GM18526 (cell line): ENCODE results near the gene ERC2.

ENCODE experiments used
- POLR2A ChIP-seq: IDR thresholded peaks from 3 replicates; pipeline ENCODE4 v1.6.1; 2011; ENCODE audit not compliant: insufficient read length; ENCODE audit errors: extremely low read depth

The ERC2 gene

DNA sequence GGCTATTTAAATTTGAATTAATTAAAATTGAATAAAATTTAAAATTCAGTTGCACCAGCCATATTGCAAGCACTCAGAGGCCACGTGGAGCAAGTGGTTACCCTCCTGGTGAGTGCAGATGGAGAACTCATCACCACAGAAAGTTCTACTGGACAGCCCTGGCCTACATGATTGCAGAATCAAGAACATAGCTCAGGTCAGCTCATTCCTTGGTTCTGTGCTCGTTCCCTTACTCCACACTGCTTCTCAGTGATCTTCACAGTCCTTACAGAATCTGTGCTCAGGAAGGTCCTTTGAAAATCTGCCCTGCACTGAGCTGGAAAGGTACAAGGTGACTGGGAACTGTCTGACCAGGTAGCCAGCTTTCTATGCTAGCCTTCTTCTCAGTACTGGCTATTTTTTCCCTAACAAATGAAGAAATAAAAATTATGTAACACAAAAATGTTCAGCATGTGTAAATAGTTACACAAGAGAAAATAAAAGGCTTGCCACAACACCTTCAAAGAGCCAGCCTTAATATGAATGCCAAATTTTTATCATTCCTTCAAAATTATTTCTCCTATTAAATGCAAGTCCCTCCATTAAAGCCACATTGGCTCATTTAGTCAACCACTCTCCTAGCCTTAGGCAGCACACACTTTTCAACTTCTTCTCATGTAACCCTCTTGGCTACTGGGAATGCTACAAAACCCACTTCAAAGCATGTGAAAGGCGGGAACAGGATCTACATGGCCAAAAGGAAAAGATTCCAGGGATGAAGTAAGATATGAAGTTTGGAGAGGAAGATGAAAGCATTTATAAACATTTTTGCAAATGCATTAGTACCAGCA lies 654.8 kb downstream of the ERC2 start:
- no peak for TF ChIP-seq POLR2A

DNA sequence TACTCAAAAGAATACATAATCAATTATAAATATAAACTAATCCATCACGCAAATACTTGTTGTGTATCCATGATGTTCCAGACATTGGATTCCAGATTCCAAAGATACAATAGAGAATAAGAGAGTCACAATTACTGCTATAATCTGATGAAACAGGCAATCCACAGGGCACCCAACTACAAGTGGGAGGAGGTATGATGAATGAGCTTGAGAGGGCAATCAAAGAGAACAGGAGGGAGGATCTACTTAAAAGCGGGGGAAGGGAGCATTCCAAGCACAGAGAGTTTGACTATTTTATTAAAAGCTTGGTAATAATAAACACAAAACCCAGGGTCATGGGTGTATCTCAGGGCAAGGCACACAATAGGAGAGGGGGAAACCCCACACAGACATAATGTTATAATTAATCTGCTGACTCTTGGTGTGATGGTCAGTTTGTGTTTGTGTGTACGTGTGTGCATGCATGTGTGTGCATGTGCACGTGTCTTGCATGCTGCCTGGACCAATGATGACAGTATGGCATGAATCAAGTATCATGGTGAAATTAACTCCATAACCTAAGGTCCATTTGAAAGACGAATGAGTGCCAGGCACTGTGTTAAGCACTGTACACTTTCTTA lies 655.8 kb downstream of the ERC2 start:
- no peak for TF ChIP-seq POLR2A

DNA sequence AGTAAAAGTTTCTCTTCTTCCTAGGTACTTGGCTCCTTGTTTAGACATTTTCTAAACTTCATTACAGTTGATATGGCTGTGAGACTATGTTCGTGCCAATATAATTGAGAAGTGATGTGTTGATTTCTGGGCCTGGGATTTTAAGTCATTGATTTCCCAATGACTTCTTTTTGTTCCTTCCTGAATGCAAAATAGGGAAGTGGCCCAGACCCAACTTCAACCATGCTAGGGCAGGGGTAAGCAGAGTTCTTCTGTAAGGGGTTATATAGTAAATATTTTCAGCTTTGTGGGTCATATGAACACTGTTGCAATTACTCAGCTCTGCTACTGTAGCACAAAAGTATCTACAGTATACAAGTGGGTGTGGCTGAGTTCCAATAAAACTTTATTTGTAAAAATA lies 661.1 kb downstream of the ERC2 start:
- no peak for TF ChIP-seq POLR2A

DNA sequence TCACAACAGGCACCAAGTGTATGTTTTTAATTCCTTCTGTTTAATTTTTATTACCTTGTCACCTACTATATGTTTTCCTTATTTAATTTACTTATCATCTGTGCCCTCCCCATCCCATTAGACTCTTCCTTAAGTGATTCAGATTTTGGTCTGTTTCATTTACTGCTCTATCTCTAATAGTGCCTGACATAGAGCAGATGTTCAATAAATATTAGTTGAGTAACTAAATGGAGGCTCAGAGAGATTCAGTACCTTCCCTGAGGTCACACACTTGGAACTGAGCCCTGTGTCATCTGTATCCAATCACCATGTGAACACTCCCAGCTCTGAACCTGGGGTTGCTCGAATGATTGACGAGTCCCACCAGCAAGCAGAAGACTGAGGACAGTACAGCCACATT lies 663.1 kb downstream of the ERC2 start:
- TF ChIP-seq POLR2A, result no peak

DNA sequence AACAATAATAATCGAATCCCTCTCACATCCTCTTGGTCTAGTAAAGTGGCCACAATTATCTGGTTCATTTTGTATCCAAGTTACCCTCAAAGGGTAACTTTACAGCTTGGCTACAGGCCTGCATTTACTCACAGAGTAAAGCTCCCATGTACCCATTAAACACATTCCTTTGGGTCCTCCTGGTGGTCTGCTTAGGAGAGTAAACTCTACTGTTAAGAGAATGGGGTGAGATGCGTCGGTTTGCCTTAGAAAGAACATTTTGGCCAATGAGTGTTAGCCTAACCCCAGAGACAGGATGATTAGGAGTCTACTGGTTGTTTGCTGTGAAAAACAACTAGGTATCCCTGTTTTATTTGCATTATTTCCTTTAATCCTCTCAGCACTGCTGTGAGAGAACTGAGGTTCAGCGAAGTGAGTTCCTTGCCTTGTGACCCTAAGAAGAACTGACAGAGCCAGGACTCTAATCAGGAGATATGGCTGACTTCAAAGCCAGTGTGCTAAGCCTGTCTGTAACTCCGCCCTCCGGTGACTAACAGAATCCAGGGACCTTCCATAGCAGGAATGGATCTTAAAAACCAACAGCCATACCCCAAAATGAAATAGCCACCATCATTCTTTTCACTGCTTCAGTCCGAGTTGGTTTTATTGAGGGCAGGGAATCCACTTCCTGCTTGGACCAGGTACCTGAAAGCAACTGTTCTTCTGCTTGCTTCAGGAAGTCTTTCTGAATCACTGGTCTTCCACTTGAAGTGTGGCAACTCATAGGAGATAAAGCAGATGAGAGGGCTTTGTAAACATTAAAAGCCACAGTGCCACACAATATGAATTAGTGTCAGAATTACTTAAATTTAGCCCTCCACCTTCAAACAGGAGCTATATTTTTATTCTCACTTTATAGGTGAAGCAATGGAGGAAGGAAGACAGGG lies 663.8 kb downstream of the ERC2 start:
- TF ChIP-seq POLR2A, result no peak

DNA sequence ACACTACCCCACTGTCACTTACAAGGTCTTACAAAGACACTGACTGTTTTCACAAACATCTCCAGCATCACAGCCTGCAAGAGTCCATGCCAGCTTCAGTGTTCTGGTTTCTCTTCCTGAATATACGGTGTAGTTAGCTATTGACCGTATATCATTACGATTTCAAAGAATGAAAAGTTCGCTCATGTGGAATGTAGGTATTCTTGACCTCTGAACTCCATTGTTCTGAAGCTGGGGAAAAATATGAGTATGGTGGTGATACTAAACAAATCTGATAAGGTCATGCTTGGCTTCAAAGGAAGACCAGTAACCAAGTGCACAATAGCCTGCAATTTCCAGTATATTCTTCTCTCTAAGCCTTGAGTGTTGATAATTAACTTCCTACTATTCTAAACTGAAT lies 665.5 kb downstream of the ERC2 start:
- TF ChIP-seq POLR2A, result no peak

DNA sequence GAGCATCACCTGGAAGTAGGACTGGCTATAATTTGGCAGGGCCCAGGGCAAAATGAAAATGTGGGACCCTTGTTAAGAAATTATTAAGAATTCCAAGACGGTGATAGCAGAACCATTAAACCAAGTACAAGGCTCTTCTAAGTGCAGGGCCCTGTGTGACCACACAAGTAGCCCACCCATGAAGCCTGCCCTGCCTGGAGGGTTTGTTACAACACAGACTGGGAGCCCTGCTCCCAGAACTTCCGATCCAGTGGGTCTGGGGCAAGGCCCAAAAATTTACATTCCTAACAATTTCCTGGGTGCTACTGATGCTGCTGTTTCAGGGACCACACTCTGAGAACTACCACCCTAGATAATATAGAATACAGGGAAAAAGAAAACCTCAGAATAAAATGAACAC lies 666.6 kb downstream of the ERC2 start:
- TF ChIP-seq POLR2A, result no peak

DNA sequence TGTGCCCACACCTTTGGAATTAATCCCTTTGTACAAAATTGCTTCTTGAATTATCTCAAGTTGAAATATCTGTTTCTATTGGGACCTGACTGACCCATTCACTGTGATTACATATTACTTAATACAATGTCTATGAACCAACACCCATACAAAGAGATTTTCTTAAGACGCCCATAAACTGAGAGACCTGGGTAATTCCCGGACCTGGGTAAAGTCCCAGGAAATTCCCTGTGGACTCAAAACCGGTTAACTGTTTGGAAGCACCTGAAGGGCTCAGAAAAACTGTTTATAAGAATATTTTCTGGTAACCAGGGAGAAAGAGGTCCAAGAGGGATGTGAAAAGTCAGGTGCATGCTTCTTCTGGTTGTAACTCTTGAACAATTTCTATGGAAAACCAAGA lies 667.2 kb downstream of the ERC2 start:
- no peak for TF ChIP-seq POLR2A

DNA sequence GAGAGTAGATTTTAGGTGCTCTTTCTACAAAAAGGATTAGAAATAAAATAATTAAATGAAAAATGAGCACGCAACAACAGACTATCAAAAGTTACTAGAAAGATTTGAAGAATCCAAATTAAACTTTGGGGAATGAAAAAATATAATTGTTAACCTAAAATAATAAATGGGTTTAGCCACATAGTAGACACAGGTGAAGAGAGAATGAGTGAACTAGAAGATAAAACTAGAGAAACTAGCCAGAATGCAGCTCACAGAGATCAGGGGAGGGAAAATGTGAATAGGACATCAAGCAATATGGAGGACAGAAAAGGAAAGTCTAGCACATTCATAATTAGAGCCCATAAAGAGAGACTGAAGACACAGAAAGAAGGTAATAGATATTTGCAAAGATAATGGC lies 670.5 kb downstream of the ERC2 start:
- no peak for TF ChIP-seq POLR2A

DNA sequence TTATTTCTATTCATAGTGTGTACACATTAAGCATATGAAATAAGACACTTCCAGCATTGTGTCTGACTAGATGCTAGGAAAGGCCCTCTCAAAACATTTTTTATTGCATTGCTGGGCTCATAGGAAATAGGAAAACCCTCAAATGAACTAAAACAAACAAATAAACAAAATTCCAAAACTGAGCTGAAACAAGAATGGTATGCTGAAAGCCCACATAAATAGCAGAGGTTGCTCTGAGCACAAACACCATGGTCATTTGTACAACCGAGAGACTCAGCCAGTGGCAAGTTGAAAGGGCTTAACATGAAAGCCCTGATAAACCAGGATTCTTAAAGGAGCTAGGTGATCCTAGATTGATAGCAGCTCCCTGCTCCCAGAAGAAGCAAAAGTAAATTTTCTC lies 671.2 kb downstream of the ERC2 start:
- no peak for TF ChIP-seq POLR2A

DNA sequence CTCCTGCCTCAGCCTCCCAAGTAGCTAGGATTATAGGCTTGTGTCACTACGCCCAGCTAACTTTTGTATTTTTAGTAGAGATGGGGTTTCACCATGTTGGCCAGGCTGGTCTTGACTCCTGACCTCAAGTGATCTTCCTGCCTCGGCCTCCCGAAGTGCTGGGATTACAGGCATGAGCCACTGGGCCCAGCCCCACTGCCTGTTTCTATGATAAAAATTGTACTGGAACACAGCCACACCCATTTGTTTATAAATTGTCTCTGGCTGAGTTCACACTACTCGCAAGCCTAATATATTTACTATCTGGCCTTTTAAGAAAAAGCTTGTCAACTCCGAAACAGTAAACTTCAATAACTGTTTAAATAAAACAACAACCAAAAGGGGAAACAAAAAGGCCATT lies 671.7 kb downstream of the ERC2 start:
- no peak for TF ChIP-seq POLR2A

DNA sequence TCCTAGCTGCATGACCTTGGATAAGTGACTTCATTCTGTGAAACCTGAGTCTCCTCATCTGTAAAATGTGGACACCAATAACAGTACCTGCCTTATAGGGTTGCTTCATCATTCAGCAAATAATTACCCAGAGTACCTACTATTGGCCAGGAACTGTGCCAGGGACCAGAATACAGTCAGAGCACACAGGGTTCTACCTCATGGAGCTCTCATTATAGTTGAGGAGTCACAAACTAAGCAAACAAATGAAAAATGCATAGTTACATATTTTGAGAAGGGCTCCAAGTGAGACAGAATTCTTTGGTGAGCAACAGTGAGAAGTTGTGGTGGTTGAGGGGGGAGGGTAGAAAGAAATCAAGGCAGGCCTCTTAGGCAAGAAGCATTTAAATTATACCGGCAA lies 672.5 kb downstream of the ERC2 start:
- TF ChIP-seq POLR2A, result no peak

DNA sequence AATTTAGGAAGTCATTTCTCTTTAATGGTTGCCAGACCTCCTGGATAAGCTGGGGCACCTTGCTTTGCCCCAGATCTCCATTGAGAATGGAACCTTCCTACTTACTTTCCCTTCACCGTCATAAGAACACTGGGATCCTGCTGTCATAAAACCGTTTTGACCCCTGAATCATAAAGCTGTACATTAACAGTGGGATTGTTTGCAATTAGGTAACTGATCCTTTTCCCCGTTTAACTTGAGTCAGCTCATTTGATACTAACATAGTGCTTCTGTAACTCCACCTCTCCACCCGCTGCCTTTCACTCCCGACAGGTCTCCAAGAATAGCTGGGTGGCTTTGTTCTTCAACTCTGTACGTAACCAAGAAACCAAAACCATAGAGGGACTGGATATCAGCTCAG lies 673.0 kb downstream of the ERC2 start:
- no peak for TF ChIP-seq POLR2A

DNA sequence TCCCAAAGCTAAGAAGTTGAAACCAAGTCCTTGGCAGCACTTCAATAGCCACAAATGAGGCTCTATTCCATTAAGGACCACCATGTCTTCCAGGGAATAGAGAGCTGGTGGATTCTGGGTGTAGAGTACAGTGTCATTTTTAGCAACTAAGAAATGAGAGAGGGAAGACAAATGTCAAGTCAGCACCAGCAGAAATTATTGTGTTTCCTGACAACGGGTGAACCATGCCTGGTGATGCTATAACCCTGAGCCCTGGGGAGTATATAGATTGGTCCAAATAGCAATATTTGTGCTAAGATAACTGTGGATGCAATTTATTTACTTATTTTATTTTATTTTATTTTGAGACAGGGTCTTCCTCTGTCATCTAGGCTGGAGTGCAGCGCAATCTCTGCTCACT lies 675.5 kb downstream of the ERC2 start:
- no peak for TF ChIP-seq POLR2A

DNA sequence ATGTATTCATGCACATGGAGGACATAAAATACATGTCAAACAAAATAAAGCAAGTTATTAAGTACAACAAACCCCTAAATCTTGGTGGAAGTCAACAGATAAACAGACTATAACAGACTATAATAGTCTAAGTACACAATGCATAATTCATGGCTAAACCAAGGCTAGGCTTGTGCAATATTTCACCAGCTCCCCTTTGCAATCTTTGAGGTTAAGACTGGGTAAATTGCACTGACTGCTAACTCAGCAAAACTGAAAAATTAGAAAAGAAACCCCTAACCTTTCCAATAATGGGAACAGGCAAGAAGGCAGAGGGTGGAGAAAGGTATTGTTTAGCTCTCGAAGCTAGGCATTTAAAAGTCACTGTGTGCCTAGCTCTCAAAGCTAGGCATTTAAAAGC lies 676.3 kb downstream of the ERC2 start:
- TF ChIP-seq POLR2A, result no peak

DNA sequence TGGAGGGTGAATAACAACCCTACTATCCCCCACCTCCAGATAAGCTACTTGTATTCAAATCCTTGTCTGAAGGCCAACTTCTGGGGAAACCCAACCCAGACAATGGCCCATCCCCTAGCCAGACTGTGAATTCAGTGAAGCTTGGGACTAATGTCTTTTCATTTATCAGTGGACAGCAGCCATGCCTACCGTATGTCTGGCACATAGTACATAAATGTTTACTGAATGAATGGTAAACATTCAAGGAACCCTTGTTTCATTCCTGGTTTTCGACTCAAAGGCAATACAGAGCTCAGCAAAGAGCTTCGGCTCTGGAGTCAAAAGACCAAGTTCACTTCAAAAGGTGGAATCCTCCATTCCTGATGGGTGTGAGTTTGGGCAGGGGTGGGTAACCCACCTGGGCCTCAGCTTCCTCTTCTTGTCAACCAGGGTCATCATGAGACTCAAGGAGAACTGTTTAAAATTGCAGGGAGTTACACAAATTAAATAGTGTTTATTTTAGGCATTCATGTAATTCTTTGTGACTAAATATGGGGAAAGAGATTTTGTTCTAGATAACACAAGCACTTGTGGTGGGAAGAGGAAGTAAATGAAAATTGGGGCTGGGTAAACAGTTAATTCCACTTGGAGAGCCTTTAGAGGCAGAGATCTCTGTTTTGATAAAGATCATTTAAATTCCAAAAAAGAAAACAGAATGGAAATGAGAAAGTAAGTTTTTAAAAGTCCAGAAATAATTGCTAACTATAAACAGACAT lies 677.5 kb downstream of the ERC2 start:
- TF ChIP-seq POLR2A, result no peak

DNA sequence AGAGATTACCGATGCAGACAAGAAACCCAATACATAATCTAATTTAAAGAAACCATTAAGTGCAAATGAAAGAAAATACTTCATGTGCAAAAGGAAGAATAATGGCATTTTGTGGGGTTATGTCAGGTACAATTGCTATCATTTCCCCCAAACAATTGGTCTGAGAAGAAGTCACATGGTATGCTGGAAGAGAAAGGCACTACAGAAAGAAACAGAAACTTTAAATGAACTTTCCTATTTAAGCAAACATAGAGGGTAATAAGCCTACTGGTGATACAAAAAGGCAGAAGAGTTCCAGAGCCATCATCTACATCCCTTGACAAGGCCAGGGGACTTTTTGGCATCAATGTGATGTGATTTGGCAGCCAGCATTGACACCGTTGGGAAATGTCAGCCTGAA lies 678.8 kb downstream of the ERC2 start:
- TF ChIP-seq POLR2A, result no peak
